ENCODE results near the gene NSD1.

Gene NSD1

GRCh38 chr5:177097016-177097985 lies 36.3 kb upstream of the NSD1 start:
- no peak for DNase-seq

DNA sequence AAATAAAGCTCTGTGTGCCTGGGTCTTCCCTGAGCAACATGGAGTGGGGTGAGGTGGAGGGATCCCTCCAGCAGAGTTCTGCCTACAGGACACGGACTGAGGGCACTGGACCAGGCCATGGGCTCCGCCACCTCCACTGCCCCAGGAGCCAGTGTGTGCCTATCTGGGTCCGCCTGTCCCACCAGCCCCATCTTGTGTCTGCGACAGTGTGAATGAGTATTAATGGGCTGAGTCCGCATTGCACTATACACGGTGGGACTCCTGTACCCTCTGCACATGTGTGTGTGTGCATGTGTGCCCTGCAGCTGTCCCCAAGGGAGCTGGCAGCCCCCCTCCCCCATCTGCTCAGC lies 35.5 kb upstream of the NSD1 start:
- no peak for DNase-seq

DNA sequence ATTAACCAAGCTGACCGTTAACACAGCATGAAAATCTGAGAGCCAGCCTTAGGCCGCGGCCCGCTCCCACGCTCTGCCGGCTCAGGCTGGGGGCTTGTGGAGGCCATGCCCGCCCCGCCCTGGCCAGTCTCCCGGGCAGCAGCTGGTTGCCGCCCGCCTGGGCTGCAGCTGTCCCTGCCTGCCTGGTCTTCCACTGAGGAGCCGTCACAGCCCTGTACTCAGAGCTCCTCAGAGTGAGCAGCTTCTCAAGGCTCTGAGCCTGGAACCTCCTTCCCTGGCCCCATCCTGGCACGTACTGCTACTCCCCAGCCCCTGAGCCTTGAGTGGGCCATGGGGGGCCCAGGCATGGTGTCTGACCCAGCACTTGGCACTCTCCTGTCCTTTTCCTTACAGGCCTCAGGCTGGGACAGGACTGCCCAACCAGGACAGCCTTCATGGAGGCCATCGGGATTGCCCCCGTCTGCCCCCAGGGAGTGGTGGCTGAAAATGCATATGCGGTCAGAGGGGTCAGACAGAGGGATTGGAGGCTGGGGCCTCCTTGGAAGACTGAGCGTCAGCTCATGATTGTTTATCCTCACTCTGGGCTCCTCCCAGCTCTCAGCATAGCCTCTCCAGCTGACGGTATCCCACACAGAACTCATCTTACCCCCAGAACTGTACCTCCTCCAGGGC lies 35.0 kb upstream of the NSD1 start:
- no peak for DNase-seq

DNA sequence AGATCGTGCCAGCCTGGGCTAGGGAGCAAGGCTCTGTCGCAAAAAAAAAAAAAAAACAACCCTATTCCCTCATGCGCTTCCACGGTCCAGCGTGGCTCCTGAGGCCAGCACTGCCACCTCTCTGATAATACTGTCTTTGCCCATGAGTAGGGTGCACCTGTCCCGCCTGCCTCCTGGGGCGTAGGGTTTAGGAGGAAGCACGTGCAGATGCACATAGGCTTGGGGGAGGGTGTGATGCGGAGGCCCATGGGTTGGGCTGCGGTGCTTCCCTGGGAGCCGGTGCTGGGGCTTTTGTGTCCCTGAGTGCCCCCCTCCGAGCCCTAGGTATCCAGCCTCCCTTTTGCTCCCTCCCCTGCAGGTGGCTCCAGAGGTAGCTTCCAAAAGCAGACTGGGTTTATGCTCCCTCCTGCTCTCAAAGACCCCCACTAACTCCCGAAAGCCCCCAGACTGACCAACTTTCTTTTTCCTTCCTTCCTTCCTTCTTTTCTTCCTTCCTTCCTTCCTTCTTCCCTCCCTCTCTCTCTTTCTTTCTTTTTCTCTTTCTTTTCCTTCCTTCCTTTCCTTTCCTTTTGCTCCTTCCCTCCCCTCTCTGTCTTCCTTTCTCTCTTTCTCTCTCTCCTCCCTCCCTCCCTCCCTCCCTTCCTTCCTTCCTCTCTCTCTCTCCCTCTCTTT lies 34.0 kb upstream of the NSD1 start:
- DNase-seq, result no peak

DNA sequence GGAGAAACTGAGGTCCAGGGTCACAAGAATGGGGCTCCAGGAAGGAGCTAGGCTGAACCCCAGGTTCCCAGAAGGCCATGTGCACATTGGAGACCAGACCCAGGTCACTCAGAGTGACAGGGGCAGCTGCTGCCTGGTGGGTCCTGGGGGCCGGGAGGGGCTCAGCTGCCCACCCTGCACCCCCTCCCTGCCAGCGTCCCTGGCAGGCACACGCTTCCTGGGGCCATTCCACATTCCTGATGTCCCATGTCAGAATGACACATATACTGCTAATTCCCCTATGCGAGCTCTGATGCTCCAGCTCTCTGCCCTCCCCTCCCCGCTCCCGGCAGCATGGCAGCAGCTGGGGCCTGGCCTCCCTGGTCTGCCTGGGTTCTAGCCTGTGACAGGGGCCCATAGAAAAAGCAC lies 32.9 kb upstream of the NSD1 start:
- DNase-seq, result no peak

DNA sequence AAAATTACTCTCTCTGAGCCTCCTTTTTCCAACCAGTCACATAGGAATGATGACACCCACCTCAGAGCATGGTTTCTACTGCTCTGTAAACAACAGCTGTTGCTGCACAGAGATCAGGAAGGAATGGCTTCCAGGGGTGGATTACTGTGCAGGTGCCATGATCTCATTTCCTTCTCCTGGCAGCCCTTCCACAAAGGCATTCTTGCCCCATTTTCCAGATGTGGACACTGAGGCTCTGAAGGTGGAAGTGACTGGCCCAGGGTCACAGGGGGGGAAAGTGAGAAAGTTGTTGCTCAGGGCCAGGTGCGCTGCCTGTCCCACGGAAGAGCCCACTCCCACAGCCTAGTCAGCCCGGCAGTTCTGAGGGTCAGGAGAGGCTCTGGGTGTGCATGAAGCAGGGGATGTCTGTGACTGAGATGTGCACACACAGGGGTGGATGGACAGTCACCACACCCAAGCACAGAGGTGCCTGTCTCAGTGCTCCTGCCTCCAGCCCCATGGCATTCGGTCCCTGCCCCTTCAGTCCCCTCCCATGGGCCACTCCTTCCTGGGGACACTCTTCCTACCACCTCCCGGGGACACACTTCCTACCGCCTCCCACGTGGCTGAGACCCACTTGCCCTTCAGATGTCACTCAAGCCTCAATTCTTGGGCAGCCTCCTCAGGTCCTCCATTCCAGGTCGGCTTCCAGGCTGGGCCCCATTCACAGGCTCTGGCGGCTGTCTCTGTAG lies 29.9 kb upstream of the NSD1 start:
- DNase-seq, result no peak

GRCh38 chr5:177105691-177106476 lies 27.7 kb upstream of the NSD1 start:
- no peak for DNase-seq

GRCh38 chr5:177107159-177107558 lies 26.4 kb upstream of the NSD1 start:
- DNase-seq, result no peak

- DNase-seq, result no peak
Observed at GRCh38 chr5:177109810-177110209, 23.8 kb upstream of the NSD1 start.

DNA sequence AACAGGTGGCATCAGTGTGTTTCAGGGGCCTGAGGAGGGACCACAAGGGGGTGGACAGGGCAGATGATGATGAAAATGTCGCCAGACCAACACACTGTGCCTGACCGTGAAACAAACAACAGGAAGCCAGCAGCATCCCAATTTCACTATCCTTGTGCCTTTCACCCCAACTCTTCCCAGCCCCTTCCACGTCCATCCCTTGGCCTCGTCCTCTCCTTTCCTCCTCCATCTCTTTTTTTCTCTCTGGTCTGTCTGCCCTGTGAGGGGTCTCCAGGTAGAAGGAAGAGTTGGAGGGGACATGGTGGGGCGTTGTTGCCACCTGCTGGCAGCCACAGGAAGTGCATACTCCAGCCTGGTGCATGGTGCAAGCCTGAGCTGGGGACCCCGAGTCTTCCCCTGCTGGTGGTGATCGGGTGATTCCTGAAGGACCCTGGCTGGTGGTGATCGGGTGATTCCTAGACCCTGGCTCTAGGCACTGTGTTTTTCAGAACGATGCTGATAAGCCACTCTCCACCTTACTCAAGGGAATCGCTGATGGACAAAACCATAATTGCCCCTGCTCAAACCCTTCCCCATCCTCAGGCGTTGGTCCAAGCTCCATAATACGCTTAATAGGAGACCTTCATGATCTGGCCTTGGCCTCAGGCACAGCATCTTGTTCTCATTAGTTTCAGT lies 21.7 kb upstream of the NSD1 start:
- DNase-seq, result no peak

- no peak for DNase-seq
Observed at GRCh38 chr5:177112589-177113220, 20.9 kb upstream of the NSD1 start.

DNA sequence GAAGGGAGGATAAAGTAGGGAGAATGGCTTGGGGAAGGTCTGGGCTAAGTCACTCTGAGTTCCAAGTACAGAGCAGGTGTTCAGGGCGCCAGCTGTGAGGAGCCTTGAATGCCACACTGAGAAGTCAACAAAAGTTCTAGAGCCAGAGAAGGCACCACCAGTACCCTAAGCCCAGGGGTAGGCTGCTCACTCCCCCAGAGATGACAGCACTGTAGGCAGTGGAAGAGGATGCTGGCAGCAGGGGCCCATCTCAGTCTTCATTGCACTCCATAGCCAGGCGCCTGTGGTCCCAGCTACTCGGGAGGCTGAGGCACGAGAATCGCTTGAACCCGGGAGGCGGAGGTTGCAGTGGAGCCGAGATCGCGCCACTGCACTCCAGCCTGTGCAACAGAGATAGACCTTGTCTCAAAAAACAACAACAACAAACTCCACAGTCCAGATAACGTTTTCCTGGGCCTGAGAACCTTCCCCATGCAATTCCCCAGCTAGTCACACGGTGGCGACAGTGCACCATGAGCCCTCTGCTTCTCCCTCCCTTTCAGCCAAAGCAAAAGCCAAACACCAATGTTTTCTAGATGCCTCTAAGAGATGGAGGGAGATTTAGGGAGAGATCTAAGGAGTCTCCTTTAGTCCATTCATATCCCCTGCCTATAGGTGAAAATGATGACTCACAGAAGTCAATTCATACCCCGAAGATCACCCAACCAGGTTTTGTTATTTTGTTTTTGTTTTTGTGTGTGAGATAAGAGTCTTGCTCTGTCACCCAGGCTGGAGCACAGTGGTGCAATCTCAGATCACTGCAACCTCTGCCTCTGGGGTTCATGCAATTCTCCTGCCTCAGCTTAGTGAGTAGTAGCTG lies 19.8 kb upstream of the NSD1 start:
- peak; percentile 6 for DNase-seq

- DNase-seq, result no peak
Observed at GRCh38 chr5:177116631-177117373, 16.8 kb upstream of the NSD1 start.

DNA sequence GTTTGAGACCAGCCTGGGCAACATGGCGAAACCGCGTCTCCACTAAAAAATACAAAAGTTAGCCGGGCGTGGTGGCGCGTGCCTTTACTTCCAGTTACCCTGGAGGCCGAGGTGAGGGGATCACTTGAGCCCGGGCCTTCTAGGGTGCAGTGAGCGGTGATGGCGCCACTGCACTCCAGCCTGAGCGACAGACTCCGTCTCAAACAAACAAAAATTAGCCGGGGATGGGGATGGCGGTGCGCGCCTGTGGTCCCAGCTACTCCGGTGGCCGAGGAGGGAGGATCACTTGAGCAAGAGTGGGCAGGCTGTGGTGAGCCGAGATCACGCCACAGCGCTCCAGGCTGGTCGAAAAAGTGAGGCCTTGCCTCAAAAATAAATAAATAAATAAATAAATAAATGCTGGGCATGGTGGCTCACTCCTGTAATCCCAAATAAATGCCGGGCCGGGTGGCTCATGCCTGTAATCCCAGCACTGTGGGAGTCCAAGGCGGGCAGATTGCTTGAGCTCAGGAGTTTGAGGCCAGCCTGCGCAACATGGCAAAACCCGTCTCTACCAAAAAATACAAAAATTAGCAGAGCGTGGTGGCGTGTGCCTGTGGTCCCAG lies 16.0 kb upstream of the NSD1 start:
- no peak for DNase-seq

DNA sequence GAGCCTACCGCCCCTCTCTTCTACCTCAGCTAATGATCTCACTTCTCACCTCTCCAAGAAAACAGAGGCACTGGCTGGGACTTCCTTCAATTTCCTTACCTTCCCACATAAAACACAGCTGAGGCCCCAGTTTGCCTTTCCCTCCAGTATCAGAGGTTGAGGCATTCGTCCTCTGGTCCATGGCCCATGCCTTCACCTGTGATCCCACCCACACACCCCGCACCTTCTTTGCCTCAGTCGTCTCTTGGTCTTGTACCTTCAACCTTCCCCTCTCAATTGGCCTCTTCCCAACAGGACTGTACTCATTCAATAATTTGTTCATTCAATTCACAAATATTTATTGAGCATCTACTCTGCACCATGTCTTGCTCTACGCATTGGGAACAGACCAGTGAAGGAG lies 11.0 kb upstream of the NSD1 start:
- no peak for DNase-seq

- DNase-seq, result no peak
Observed at GRCh38 chr5:177123789-177124485, 9.6 kb upstream of the NSD1 start.

- DNase-seq, result no peak
Observed at GRCh38 chr5:177124486-177124991, 9.0 kb upstream of the NSD1 start.

GRCh38 chr5:177126771-177127170 lies 6.8 kb upstream of the NSD1 start:
- DNase-seq, result no peak

All from DMS79 (cell line).